Prostate gland (tissue), 2 donors: ENCODE measurements around the gene RECQL. TPM values are rescaled to one million over a fixed set of nuclear protein-coding genes. Genes with fewer than 3 reads are reported as not detected.

Source experiments
- DNase-seq: peaks from one replicate; pipeline ENCODE4 v3.0.0-alpha.2; 2019; ENCODE audit warnings: low spot score
- H3K27ac ChIP-seq, 2 donors: fragments of 200-600 bp; sonication (generic); 2 replicates each; pipeline ENCODE4 v1.5.1; 2017 to 2019
- H3K27me3 ChIP-seq: fragments of 200-600 bp; sonication (generic); replicated peaks from 2 replicates; pipeline ENCODE4 v1.5.1; 2019; ENCODE audit not compliant: insufficient read depth
- H3K36me3 ChIP-seq, 2 donors: fragments of 200-600 bp; sonication (generic); 1 replicate in 1 of 2; 2 replicates in 1 of 2; pipeline versions ENCODE4 v1.5.1 to v1.8.1; 2017 to 2019
- H3K4me1 ChIP-seq: fragments of 200-600 bp; sonication (generic); replicated peaks from 2 replicates; pipeline ENCODE4 v1.5.1; 2019
- H3K4me3 ChIP-seq, 2 donors: fragments of 200-600 bp; sonication (generic); 2 replicates each; pipeline ENCODE4 v1.5.1; 2017 to 2019
- H3K9me3 ChIP-seq: fragments of 200-600 bp; sonication (generic); 2 replicates; pipeline ENCODE4 v1.5.1; 2017
- POLR2A ChIP-seq: fragments of 450-650 bp; IDR thresholded peaks from one replicate; pipeline ENCODE4 v1.6.1; 2016; ENCODE audit warnings: antibody characterized with exemption, mild to moderate bottlenecking
- POLR2AphosphoS5 ChIP-seq: sonication (generic); formaldehyde crosslinking; IDR thresholded peaks from one replicate; pipeline ENCODE4 v1.6.1; 2017; ENCODE audit warnings: antibody characterized with exemption
- WGBS: methylation state at CpG from one replicate; pipeline ENCODE4 v1.1.5; 2018; 5-methylcytosine and 5-hydroxymethylcytosine counted together
- intact Hi-C: fragments of 100-400 bp; cut with DNase I; formaldehyde crosslinking; loops from one replicate; pipeline ENCODE4 v1.14.2; 2022
- total RNA-seq, 2 donors: library from RNA; depleted of rRNA; stranded (reverse); fragments of >200 nt; gene quantifications; one replicate each; pipeline ENCODE4 v1.1.0, GENCODE V29; 2016
- TF ChIP-seq, protein P1 (sequence below), 4 experiments: fragments of 200-600 bp in 2 of 4; fragments of 450-650 bp in 2 of 4; sonication (generic) in 2 of 4; IDR thresholded peaks; 1 replicate in 3 of 4; 2 replicates in 1 of 4; pipeline ENCODE4 v1.5.1; 2016 to 2019; ENCODE audit warnings: antibody characterized with exemption in 4 of 4, mild to moderate bottlenecking in 2 of 4, moderate library complexity in 2 of 4

RECQL gene
- total RNA-seq, 2 donors from 2014 or later: 19.8 to 23.3 TPM

DNA sequence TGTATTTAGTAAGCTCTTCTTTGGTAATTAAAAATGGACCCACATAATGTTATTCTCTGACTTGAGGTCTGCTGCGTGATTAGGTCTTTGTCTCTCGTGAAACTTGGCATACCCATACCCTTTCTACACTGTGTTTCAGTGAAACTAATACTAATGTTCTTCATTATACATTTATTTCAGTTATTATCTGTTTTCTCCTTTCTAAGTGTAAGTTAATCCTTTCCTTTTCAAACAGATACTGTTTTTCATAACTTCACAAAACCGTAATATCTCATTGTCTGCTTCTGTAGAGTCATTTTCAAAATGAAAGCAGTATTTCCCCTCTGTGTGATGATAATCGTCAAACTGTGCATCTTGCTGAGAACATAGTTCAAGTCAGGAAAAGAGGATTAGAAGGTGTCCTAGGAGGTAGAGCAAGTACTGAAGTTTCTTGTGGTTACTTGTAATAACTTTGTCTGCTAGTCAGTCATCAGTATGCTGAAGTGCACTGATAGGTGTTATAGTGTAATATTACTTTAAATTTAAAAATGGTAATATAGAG, 48.1 kb downstream of the RECQL start:
- intact Hi-C loops: no loop called here
- 92% methylated on average over 4 of the region's 4 CpGs for WGBS
- Histone ChIP-seq H3K27ac (no peak overlapping the region), H3K9me3 (no peaks in the 10 kb centered on the region), H3K27me3 (no peaks in the 10 kb centered on the region), H3K36me3 (no peaks in the 10 kb centered on the region), H3K4me3 (no peak overlapping the region), H3K4me1 (no peaks in the 10 kb centered on the region)
- TF ChIP-seq, protein P1, sequence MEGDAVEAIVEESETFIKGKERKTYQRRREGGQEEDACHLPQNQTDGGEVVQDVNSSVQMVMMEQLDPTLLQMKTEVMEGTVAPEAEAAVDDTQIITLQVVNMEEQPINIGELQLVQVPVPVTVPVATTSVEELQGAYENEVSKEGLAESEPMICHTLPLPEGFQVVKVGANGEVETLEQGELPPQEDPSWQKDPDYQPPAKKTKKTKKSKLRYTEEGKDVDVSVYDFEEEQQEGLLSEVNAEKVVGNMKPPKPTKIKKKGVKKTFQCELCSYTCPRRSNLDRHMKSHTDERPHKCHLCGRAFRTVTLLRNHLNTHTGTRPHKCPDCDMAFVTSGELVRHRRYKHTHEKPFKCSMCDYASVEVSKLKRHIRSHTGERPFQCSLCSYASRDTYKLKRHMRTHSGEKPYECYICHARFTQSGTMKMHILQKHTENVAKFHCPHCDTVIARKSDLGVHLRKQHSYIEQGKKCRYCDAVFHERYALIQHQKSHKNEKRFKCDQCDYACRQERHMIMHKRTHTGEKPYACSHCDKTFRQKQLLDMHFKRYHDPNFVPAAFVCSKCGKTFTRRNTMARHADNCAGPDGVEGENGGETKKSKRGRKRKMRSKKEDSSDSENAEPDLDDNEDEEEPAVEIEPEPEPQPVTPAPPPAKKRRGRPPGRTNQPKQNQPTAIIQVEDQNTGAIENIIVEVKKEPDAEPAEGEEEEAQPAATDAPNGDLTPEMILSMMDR (IDR thresholded peaks at IDR 0.05): no peak
- TF ChIP-seq POLR2AphosphoS5 (no peak), POLR2A (no peak)
- DNase-seq: no peak

DNA sequence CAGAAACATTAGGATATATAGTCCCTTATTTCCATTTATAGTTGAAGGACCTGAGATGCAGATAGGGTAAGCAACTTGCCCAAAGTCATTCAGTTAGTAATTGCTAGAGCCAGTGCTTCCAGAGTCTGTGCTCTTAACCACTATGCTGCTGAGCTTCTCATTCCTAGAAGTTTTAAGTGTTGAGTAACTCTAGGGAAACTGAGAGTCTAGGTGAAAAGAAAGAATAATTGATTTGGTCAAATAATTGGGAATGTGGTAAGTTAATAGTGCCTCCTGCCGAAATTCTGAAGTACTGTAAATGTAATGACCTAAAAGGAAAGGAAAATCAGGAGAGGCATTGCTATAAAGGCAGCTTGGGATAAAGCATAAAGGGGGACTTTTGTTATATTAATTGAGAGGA, 49.9 kb downstream of the RECQL start:
- 35% methylated on average over 1 of the region's 1 CpG for WGBS
- no peaks in the 10 kb centered on the region for H3K36me3 ChIP-seq
- intact Hi-C loops: no loop called here
- DNase-seq: no peak
- no peaks in the 10 kb centered on the region for H3K9me3 ChIP-seq
- H3K27me3 ChIP-seq: no peaks in the 10 kb centered on the region
- no peaks in the 10 kb centered on the region for H3K4me1 ChIP-seq
- H3K4me3 ChIP-seq: no peak overlapping the region
- H3K27ac ChIP-seq: no peak overlapping the region
- TF ChIP-seq, protein P1 (IDR thresholded peaks at IDR 0.05): no peak
- TF ChIP-seq POLR2A: no peak
- no peak for TF ChIP-seq POLR2AphosphoS5

DNA sequence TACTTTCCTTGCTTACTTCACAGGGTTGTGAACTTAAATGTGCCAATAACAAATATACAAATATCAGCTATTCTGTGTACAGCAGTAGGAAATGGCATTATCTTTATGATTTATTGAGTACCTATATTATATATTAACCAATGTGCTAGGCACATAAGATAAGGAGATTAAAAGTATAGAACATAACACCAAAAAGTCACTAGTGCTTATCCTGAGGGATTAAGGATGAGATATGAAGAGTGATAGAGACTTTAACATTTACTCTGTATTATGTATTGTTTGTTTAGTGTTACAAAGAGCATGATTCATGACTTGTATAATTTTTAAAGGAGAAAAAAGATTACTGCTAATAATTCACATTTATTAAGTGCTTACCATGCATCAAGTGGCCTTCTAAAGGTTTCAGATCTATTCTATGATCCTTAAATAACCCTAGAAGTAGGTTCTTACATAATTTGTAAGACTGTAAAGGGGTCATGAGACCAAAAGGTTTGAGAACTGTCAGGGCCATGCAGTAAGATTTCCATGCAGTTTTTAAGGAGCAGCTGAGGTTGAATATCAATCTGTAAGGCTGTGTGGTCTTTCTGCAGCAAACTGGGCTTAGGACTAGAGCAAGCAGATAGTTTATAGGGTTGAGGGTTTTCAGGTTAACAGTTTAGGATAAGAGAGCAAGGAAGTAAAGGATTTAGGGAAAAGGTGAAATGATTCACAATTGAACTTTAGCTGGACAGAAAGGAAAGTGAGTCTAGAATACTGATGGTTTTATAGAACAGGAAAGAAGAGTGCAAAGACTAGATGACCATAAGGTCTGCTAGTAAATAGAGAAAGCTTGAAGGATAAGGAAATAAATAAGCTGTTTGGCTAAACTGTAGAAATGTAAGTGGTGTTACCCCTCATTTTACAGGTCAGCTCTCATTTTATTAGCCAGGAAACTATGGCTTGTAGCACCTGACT, 57.0 kb downstream of the RECQL start:
- H3K4me3 ChIP-seq: no peak overlapping the region
- H3K27me3 ChIP-seq: no peaks in the 10 kb centered on the region
- no peak overlapping the region for H3K27ac ChIP-seq
- H3K9me3 ChIP-seq: no peaks in the 10 kb centered on the region
- TF ChIP-seq POLR2A: no peak
- no peak for TF ChIP-seq POLR2AphosphoS5
- TF ChIP-seq, protein P1 (IDR thresholded peaks at IDR 0.05): no peak
- H3K36me3 ChIP-seq: no peaks in the 10 kb centered on the region
- no peak for DNase-seq
- no peaks in the 10 kb centered on the region for H3K4me1 ChIP-seq
- intact Hi-C loops: no loop called here

DNA sequence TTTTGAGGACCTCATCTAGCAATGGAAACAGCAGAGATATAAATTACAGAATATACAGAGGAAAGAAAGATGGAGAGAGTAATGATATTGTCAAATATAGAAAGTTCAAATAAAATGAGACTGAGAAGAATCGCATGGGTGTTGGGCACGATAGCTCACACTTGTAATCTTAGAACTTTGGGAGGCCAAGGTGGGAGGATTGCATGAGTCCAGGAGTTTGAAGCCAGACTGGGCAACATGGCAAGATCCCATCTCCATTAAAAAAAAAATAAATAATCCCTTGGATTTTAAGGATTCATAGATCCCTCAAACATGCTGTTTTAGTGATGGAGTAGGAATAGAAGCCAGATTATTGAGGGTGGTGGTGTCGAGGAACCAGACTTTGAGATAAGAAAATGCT, 62.1 kb downstream of the RECQL start:
- Histone ChIP-seq H3K9me3 (no peaks in the 10 kb centered on the region), H3K4me3 (no peak overlapping the region), H3K36me3 (no peaks in the 10 kb centered on the region), H3K27ac (no peak overlapping the region), H3K4me1 (no peaks in the 10 kb centered on the region), H3K27me3 (no peaks in the 10 kb centered on the region)
- 97% methylated on average over 3 of the region's 3 CpGs for WGBS
- TF ChIP-seq POLR2A (no peak), POLR2AphosphoS5 (no peak)
- TF ChIP-seq, protein P1 (IDR thresholded peaks at IDR 0.05): no peak
- DNase-seq: no peak
- intact Hi-C loops: no loop called here
